Neural cell (in vitro differentiated cells): ENCODE results near the gene CREBBP. TPM values are rescaled to one million over a fixed set of nuclear protein-coding genes. Genes with fewer than 3 reads are reported as not detected.

Experiments used
- H2AFZ ChIP-seq: fragments of 200-600, 300-800 bp; sonication (generic), shearing (Covaris generic); 2 replicates; pipeline ENCODE4 v1.6.0; 2014; ENCODE audit warnings: low read depth, mild to moderate bottlenecking, antibody characterized with exemption, low read length, moderate library complexity
- H3F3A ChIP-seq: fragments of 200-600 bp; shearing (Covaris generic); 2 replicates; pipeline ENCODE4 v1.6.1; 2016; ENCODE audit warnings: mild to moderate bottlenecking, moderate library complexity, mixed read lengths, antibody characterized with exemption, low read length; ENCODE audit not compliant: insufficient read depth, poor library complexity, severe bottlenecking
- H3K27ac ChIP-seq: fragments of 200-600, 300-800 bp; sonication (generic), shearing (Covaris generic); 2 replicates; pipeline ENCODE4 v1.5.1; 2014; ENCODE audit warnings: mild to moderate bottlenecking, low read length, moderate library complexity
- H3K27me3 ChIP-seq: fragments of 300-800, 200-600 bp; sonication (generic), shearing (Covaris generic); 2 replicates; pipeline ENCODE4 v1.6.0; 2014; ENCODE audit warnings: mild to moderate bottlenecking, low read depth, low read length, moderate library complexity; ENCODE audit not compliant: insufficient read depth
- H3K36me3 ChIP-seq: fragments of 300-800, 200-600 bp; sonication (generic), shearing (Covaris generic); 2 replicates; pipeline ENCODE4 v1.5.1; 2014; ENCODE audit warnings: mild to moderate bottlenecking, antibody characterized with exemption, low read length, moderate library complexity; ENCODE audit not compliant: insufficient read depth
- H3K4me2 ChIP-seq: fragments of 300-800, 200-600 bp; sonication (generic), shearing (Covaris generic); 2 replicates; pipeline ENCODE4 v1.6.0; 2014; ENCODE audit warnings: mild to moderate bottlenecking, low read length
- H3K4me3 ChIP-seq: fragments of 300-800, 200-600 bp; sonication (generic), shearing (Covaris generic); 2 replicates; pipeline ENCODE4 v1.5.1; 2014; ENCODE audit warnings: mild to moderate bottlenecking, low read length, moderate library complexity
- H3K79me2 ChIP-seq: fragments of 200-600 bp; shearing (Covaris generic); replicated peaks from 2 replicates; pipeline ENCODE4 v1.6.0; 2014; ENCODE audit warnings: mild to moderate bottlenecking, low read length, moderate library complexity; ENCODE audit not compliant: insufficient read depth
- H3K9ac ChIP-seq: fragments of 300-800, 200-600 bp; sonication (generic), shearing (Covaris generic); 2 replicates; pipeline ENCODE4 v1.6.1; 2016; ENCODE audit warnings: mild to moderate bottlenecking, low read length, mixed read lengths
- H3K9me2 ChIP-seq: fragments of 200-600 bp; shearing (Covaris generic); 2 replicates; pipeline ENCODE4 v1.6.1; 2016; ENCODE audit warnings: mild to moderate bottlenecking, low read length, mixed read lengths; ENCODE audit not compliant: insufficient read depth
- H3K9me3 ChIP-seq: fragments of 200-600, 300-800 bp; sonication (generic), shearing (Covaris generic); 2 replicates; pipeline ENCODE4 v1.6.1; 2016; ENCODE audit warnings: mild to moderate bottlenecking, mixed run types, low read length, moderate library complexity, mixed read lengths
- H4K20me1 ChIP-seq: fragments of 200-600 bp; shearing (Covaris generic); 2 replicates; pipeline ENCODE4 v1.6.1; 2016; ENCODE audit warnings: mild to moderate bottlenecking, mixed run types; ENCODE audit not compliant: insufficient read depth
- CTCF ChIP-seq: fragments of 450-650 bp; IDR thresholded peaks from 2 replicates; pipeline ENCODE4 v1.5.1; 2014; ENCODE audit warnings: antibody characterized with exemption, mild to moderate bottlenecking, moderate library complexity; ENCODE audit not compliant: poor library complexity, severe bottlenecking
- EP300 ChIP-seq: fragments of 450-650 bp; conservative IDR thresholded peaks from 2 replicates; pipeline ENCODE4 v1.6.1; 2014; ENCODE audit warnings: antibody characterized with exemption, mild to moderate bottlenecking, moderate library complexity; ENCODE audit not compliant: poor library complexity, severe bottlenecking
- EZH2 ChIP-seq: fragments of 200-600, 300-800 bp; shearing (Covaris generic), sonication (generic); IDR thresholded peaks from 2 replicates; pipeline ENCODE4 v1.6.1; 2014; ENCODE audit warnings: antibody characterized with exemption, low read length, borderline replicate concordance, mild to moderate bottlenecking; ENCODE audit not compliant: insufficient read depth, poor library complexity, severe bottlenecking
- MXI1 ChIP-seq: fragments of 450-650 bp; conservative IDR thresholded peaks from 2 replicates; pipeline ENCODE4 v1.6.1; 2014; ENCODE audit warnings: antibody characterized with exemption, mild to moderate bottlenecking; ENCODE audit not compliant: poor library complexity, severe bottlenecking
- POLR2AphosphoS5 ChIP-seq: IDR thresholded peaks from 2 replicates; pipeline ENCODE4 v1.6.1; 2012
- RAD21 ChIP-seq: fragments of 450-650 bp; conservative IDR thresholded peaks from 2 replicates; pipeline ENCODE4 v1.6.1; 2014; ENCODE audit warnings: antibody characterized with exemption, mild to moderate bottlenecking, moderate library complexity
- REST ChIP-seq: IDR thresholded peaks from 2 replicates; pipeline ENCODE4 v1.6.1; 2012; ENCODE audit warnings: borderline replicate concordance
- SMC3 ChIP-seq: fragments of 450-650 bp; conservative IDR thresholded peaks from 2 replicates; pipeline ENCODE4 v1.6.1; 2014; ENCODE audit warnings: antibody characterized with exemption, mild to moderate bottlenecking, moderate library complexity; ENCODE audit not compliant: poor library complexity
- TAF1 ChIP-seq: IDR thresholded peaks from 2 replicates; pipeline ENCODE4 v1.6.1; 2012; ENCODE audit warnings: low read depth
- polyA plus RNA-seq: library from polyadenylated mRNA; depleted of rRNA; stranded (reverse); fragments of >200 nt; gene quantifications from 2 replicates; pipeline ENCODE4 v1.2.3, GENCODE V29; 2014

CREBBP gene
- polyA plus RNA-seq, 1 donor from 2014 or later, result 3.3 TPM

- H3K9me2 ChIP-seq, result no peaks in the 10 kb centered on the region
- H3K9ac ChIP-seq, result no peak overlapping the region
- H2AFZ ChIP-seq, result no peak overlapping the region
- peaks cover 10% of the 10 kb centered on the region for H3K36me3 ChIP-seq
- no peak for TF ChIP-seq CTCF
- TF ChIP-seq TAF1, result no peak
- TF ChIP-seq EP300, result no peak
- TF ChIP-seq MXI1, result no peak
- TF ChIP-seq RAD21, result no peak
- TF ChIP-seq POLR2AphosphoS5, result no peak
- TF ChIP-seq SMC3, result no peak
- no peak for TF ChIP-seq EZH2
- TF ChIP-seq REST, result no peak
- H4K20me1 ChIP-seq, result no peaks in the 10 kb centered on the region
- H3K27me3 ChIP-seq, result no peaks in the 10 kb centered on the region
- no peaks in the 10 kb centered on the region for H3F3A ChIP-seq
- no peak overlapping the region for H3K27ac ChIP-seq
- no peak overlapping the region for H3K4me3 ChIP-seq
- H3K79me2 ChIP-seq, result no peaks in the 10 kb centered on the region
- no peak overlapping the region for H3K4me2 ChIP-seq
- no peaks in the 10 kb centered on the region for H3K9me3 ChIP-seq
These were observed 145.0 kb downstream of the CREBBP start for GRCh38 chr16:3735541-3735940.

GRCh38 chr16:3734758-3735221, 145.7 kb downstream of the CREBBP start:
- Histone ChIP-seq H3K9me2 (no peaks in the 10 kb centered on the region), H3K4me2 (no peak overlapping the region), H3K4me3 (no peak overlapping the region), H4K20me1 (no peaks in the 10 kb centered on the region), H3K9me3 (no peaks in the 10 kb centered on the region), H3K79me2 (no peaks in the 10 kb centered on the region), H3K27ac (no peak overlapping the region), H3K27me3 (no peaks in the 10 kb centered on the region), H3F3A (no peaks in the 10 kb centered on the region), H3K9ac (no peak overlapping the region), H3K36me3 (peaks cover 10% of the 10 kb centered on the region), H2AFZ (no peak overlapping the region)
- TF ChIP-seq MXI1 (no peak), EP300 (no peak), RAD21 (no peak), POLR2AphosphoS5 (no peak), CTCF (no peak), EZH2 (no peak), SMC3 (no peak), TAF1 (no peak), REST (no peak)
